Panc1 (cell line): Measurements from ENCODE around the gene MYL5. TPM values are rescaled to one million over a fixed set of nuclear protein-coding genes. Genes with fewer than 3 reads are reported as not detected.
"Not testable (repeated sequence)": the region's sequence is repeated elsewhere in the genome, so short reads cannot be mapped to it uniquely, and the experiment has no call there.

Source experiments
- ATAC-seq: fragments of 200-7000 bp; cut with Tn5 transposase; 2 replicates; pipeline ENCODE4 v1.9.1; 2020; ENCODE audit warnings: mild to moderate bottlenecking, moderate library complexity
- BruUV-seq: library from RNA; stranded (reverse); fragments of 400-500 nt; replicated peaks from 2 replicates; lab custom pipeline; 2021; lab: Mats Ljungman, UMichigan
- CTCF ChIA-PET: fragments of 300-600 bp; sonication (Branson Sonifier 250); formaldehyde crosslinking; loops from one replicate; lab custom pipeline; 2022; ENCODE audit warnings: antibody characterized with exemption; lab: Charles Lee
- POLR2A ChIA-PET: fragments of 300-600 bp; sonication (Branson Sonifier 250); formaldehyde crosslinking; loops from one replicate; lab custom pipeline; 2022; ENCODE audit warnings: antibody characterized with exemption; lab: Charles Lee
- DNase-seq: peaks from one replicate; pipeline ENCODE4 v3.0.0-alpha.2; 2010; ENCODE audit warnings: low read depth, low spot score
- H3K27ac ChIP-seq: 2 replicates; pipeline ENCODE4 v1.5.1; 2011; ENCODE audit warnings: mild to moderate bottlenecking, low read length, inconsistent platforms
- H3K27me3 ChIP-seq: fragments of 200-500 bp; sonication (Bioruptor generic); 2 replicates; pipeline ENCODE4 v1.6.0; 2014; ENCODE audit warnings: low read length, inconsistent platforms; ENCODE audit not compliant: control insufficient read depth, insufficient read depth
- H3K36me3 ChIP-seq: fragments of 200-500 bp; sonication (Bioruptor generic); 2 replicates; pipeline ENCODE4 v1.5.1; 2014; ENCODE audit warnings: inconsistent platforms, mild to moderate bottlenecking, low read length, moderate library complexity; ENCODE audit not compliant: control insufficient read depth, insufficient read depth
- H3K4me1 ChIP-seq: 2 replicates; pipeline ENCODE4 v1.5.1; 2011; ENCODE audit warnings: inconsistent platforms, mild to moderate bottlenecking, low read length, moderate library complexity; ENCODE audit not compliant: control insufficient read depth, insufficient read depth
- H3K4me3 ChIP-seq, 2 experiments: 2 replicates each; pipeline ENCODE4 v1.5.1; 2011 to 2012; ENCODE audit warnings: low read depth in 2 of 2, low read length in 2 of 2, mild to moderate bottlenecking in 2 of 2, inconsistent platforms in 1 of 2, moderate library complexity in 1 of 2
- H3K9me3 ChIP-seq: fragments of 200-500 bp; sonication (Bioruptor generic); 2 replicates; pipeline ENCODE4 v1.5.1; 2014; ENCODE audit warnings: low read depth, mild to moderate bottlenecking, inconsistent platforms, low read length, moderate library complexity; ENCODE audit not compliant: control insufficient read depth, insufficient read depth
- CTCF ChIP-seq: fragments of 450-650 bp; IDR thresholded peaks from 2 replicates; pipeline ENCODE4 v1.5.1; 2017; ENCODE audit warnings: mild to moderate bottlenecking
- POLR2AphosphoS5 ChIP-seq: IDR thresholded peaks from 2 replicates; pipeline ENCODE4 v1.6.1; 2012; ENCODE audit warnings: mild to moderate bottlenecking, low read depth, low read length, moderate library complexity
- REST ChIP-seq, 2 experiments: IDR thresholded peaks; 2 replicates each; pipeline ENCODE4 v1.6.1; 2011 to 2012; ENCODE audit warnings: low read depth in 2 of 2, control low read depth in 1 of 2, low read length in 1 of 2, mild to moderate bottlenecking in 1 of 2, moderate library complexity in 1 of 2; ENCODE audit not compliant: insufficient read depth in 1 of 2
- SIN3A ChIP-seq: IDR thresholded peaks from 2 replicates; pipeline ENCODE4 v1.6.1; 2012; ENCODE audit warnings: low read depth, mild to moderate bottlenecking, low read length, moderate library complexity, borderline replicate concordance; ENCODE audit not compliant: insufficient read depth
- TCF7L2 ChIP-seq: IDR thresholded peaks from 2 replicates; pipeline ENCODE4 v1.6.1; 2011; ENCODE audit warnings: mild to moderate bottlenecking, low read depth, low read length, inconsistent platforms
- in situ Hi-C: cut with HindIII; loops from 2 replicates; pipeline ENCODE4 v1.10.0; 2016; ENCODE audit warnings: low sequenced_read_pairs, low pct_unique_long_range_greater_than_20kb
- intact Hi-C: fragments of 100-400 bp; cut with micrococcal nuclease; formaldehyde crosslinking; loops from one replicate; pipeline ENCODE4 v1.10.0; 2022; ENCODE audit not compliant: unreplicated experiment
- total RNA-seq: library from RNA; stranded (reverse); gene quantifications from one replicate; pipeline ENCODE4 v1.2.1, GENCODE V29; 2021; ENCODE audit not compliant: unreplicated experiment

The MYL5 gene
- total RNA-seq, 1 experiment from 2014 or later: 12.0 TPM

GRCh38 chr4:689723-690122, 15.4 kb downstream of the MYL5 start:
- no peak overlapping the region for H3K27ac ChIP-seq
- POLR2A ChIA-PET: no interaction called here

GRCh38 chr4:692771-693554, 18.6 kb downstream of the MYL5 start:
- no TSS peak for BruUV-seq
- ATAC-seq (no peak), DNase-seq (no peak)
- in situ Hi-C loops: no loop called here
- intact Hi-C loops: no loop called here
- peaks cover 3% of the 10 kb centered on the region; the same call in 1 of the 2 replicates for H3K4me1 ChIP-seq
- no peak overlapping the region for H3K4me3 ChIP-seq
- TF ChIP-seq TCF7L2 (no peak), POLR2AphosphoS5 (no peak), SIN3A (no peak), CTCF (no peak), REST (IDR thresholded peaks at IDR 0.05; ENCODE audit: insufficient read depth in 1 of 2, low read depth in 2 of 2, low read length in 1 of 2) (no peak)
- H3K27me3 ChIP-seq: no peaks in the 10 kb centered on the region
- H3K36me3 ChIP-seq: no peaks in the 10 kb centered on the region
- POLR2A ChIA-PET: no interaction called here
- no peak overlapping the region for H3K27ac ChIP-seq
- CTCF ChIA-PET: no interaction called here
- H3K9me3 ChIP-seq: no peaks in the 10 kb centered on the region

More at GRCh38 chr4:689723-690122, 15.4 kb downstream of the MYL5 start:
- H3K4me1 ChIP-seq: peaks cover 15% of the 10 kb centered on the region
- in situ Hi-C loops: no loop called here
- H3K4me3 ChIP-seq: no peak overlapping the region
- H3K27me3 ChIP-seq: no peaks in the 10 kb centered on the region
- no TSS peak for BruUV-seq
- ATAC-seq (no peak), DNase-seq (no peak)
- H3K36me3 ChIP-seq: no peaks in the 10 kb centered on the region
- intact Hi-C loops: no loop called here
- CTCF ChIA-PET: no interaction called here
- H3K9me3 ChIP-seq: no peaks in the 10 kb centered on the region
- no peak for TF ChIP-seq SIN3A

GRCh38 chr4:694341-694940, 20.1 kb downstream of the MYL5 start:
- BruUV-seq, H3K27ac ChIP-seq, DNase-seq, in situ Hi-C loops, H3K4me1 ChIP-seq, H3K27me3 ChIP-seq, H3K9me3 ChIP-seq, H3K4me3 ChIP-seq, POLR2A ChIA-PET, intact Hi-C loops, H3K36me3 ChIP-seq, CTCF ChIA-PET, ATAC-seq: not testable (repeated sequence)
